Stimulated activated CD8-positive, alpha-beta memory T cell treated with anti-CD3 and anti-CD28 coated beads, Interleukin-4, amount 100 ng/mL, for 48 hours (primary cell): ENCODE measurements around the gene RNLS.

ENCODE experiments used
- DNase-seq: peaks from one replicate; pipeline ENCODE4 v3.0.0-alpha.2; 2020

The RNLS gene

GRCh38 chr10:88245974-88246511 lies 337.1 kb downstream of the RNLS start:
- DNase-seq, result no peak

GRCh38 chr10:88244781-88245625 lies 338.1 kb downstream of the RNLS start:
- no peak for DNase-seq

GRCh38 chr10:88243836-88244730 lies 339.0 kb downstream of the RNLS start:
- DNase-seq, result no peak

GRCh38 chr10:88243202-88243744 lies 339.8 kb downstream of the RNLS start:
- DNase-seq, result no peak

- DNase-seq, result no peak
Measured at GRCh38 chr10:88241501-88241900, 341.6 kb downstream of the RNLS start.

GRCh38 chr10:88239212-88239611 lies 343.9 kb downstream of the RNLS start:
- DNase-seq, result no peak

- DNase-seq, result no peak
Measured at GRCh38 chr10:88238615-88238914, 344.6 kb downstream of the RNLS start.

- DNase-seq, result no peak
Measured at GRCh38 chr10:88237896-88238614, 345.1 kb downstream of the RNLS start.

GRCh38 chr10:88236121-88236743 lies 346.9 kb downstream of the RNLS start:
- no peak for DNase-seq

- DNase-seq, result no peak
Measured at GRCh38 chr10:88234297-88234696, 348.8 kb downstream of the RNLS start.

- no peak for DNase-seq
Measured at GRCh38 chr10:88233870-88234269, 349.2 kb downstream of the RNLS start.

GRCh38 chr10:88232983-88233543 lies 350.1 kb downstream of the RNLS start:
- no peak for DNase-seq

- DNase-seq, result no peak
Measured at GRCh38 chr10:88232029-88232895, 350.9 kb downstream of the RNLS start.

GRCh38 chr10:88230251-88230650 lies 352.9 kb downstream of the RNLS start:
- DNase-seq, result no peak

- no peak for DNase-seq
Measured at GRCh38 chr10:88228130-88228529, 355.0 kb downstream of the RNLS start.

- no peak for DNase-seq
Measured at GRCh38 chr10:88227342-88228018, 355.6 kb downstream of the RNLS start.

- DNase-seq, result no peak
Measured at GRCh38 chr10:88226891-88227290, 356.2 kb downstream of the RNLS start.

GRCh38 chr10:88226071-88226659 lies 357.0 kb downstream of the RNLS start:
- no peak for DNase-seq
